Astrocyte (in vitro differentiated cells and primary cell): Measurements from ENCODE around the gene OR5A2. TPM values are rescaled to one million over a fixed set of nuclear protein-coding genes. Genes with fewer than 3 reads are reported as not detected.
"Not testable (repeated sequence)": the region's sequence is repeated elsewhere in the genome, so short reads cannot be mapped to it uniquely, and the experiment has no call there.

Source experiments
- DNase-seq: peaks from one replicate; pipeline ENCODE4 v3.0.0-alpha.2; 2010; ENCODE audit warnings: low read depth
- FAIRE-seq: peaks from 2 replicates; lab custom pipeline; 2011; peaks lifted over from hg19 to GRCh38; lab: Jason Lieb, UNC
- H2AFZ ChIP-seq: 2 replicates; pipeline ENCODE4 v1.6.0; 2012; ENCODE audit warnings: low read depth, low read length, inconsistent platforms
- H3K27ac ChIP-seq: 2 replicates; pipeline ENCODE4 v1.5.1; 2011; ENCODE audit warnings: low read depth, low read length, inconsistent platforms
- H3K27me3 ChIP-seq: 2 replicates; pipeline ENCODE4 v1.6.0; 2011; ENCODE audit warnings: low read length, inconsistent platforms; ENCODE audit not compliant: insufficient read depth
- H3K36me3 ChIP-seq: 2 replicates; pipeline ENCODE4 v1.5.1; 2011; ENCODE audit warnings: low read length, inconsistent platforms; ENCODE audit not compliant: insufficient read depth
- H3K4me1 ChIP-seq: 2 replicates; pipeline ENCODE4 v1.5.1; 2011; ENCODE audit warnings: low read length, inconsistent platforms; ENCODE audit not compliant: insufficient read depth
- H3K4me2 ChIP-seq: 2 replicates; pipeline ENCODE4 v1.6.0; 2012; ENCODE audit warnings: low read length, inconsistent platforms
- H3K4me3 ChIP-seq: 2 replicates; pipeline ENCODE4 v1.5.1; 2011; ENCODE audit warnings: low read depth, mild to moderate bottlenecking, low read length, inconsistent platforms; ENCODE audit not compliant: insufficient read depth
- H3K79me2 ChIP-seq: 2 replicates; pipeline ENCODE4 v1.6.0; 2012; ENCODE audit warnings: mild to moderate bottlenecking, low read length, inconsistent platforms; ENCODE audit not compliant: insufficient read depth
- H3K9ac ChIP-seq: 2 replicates; pipeline ENCODE4 v1.6.0; 2012; ENCODE audit warnings: mild to moderate bottlenecking, low read length, inconsistent platforms
- H3K9me3 ChIP-seq: 2 replicates; pipeline ENCODE4 v1.5.1; 2012; ENCODE audit warnings: low read depth, mild to moderate bottlenecking, low read length, inconsistent platforms; ENCODE audit not compliant: insufficient read depth
- H4K20me1 ChIP-seq: 2 replicates; pipeline ENCODE4 v1.6.0; 2012; ENCODE audit warnings: low read length, inconsistent platforms; ENCODE audit not compliant: insufficient read depth
- H3K27ac Mint-ChIP-seq: one replicate; pipeline ENCODE4 v1.8.0; 2021; ENCODE audit warnings: mild to moderate bottlenecking, mixed read lengths; ENCODE audit not compliant: unreplicated experiment
- H3K27me3 Mint-ChIP-seq: one replicate; pipeline ENCODE4 v1.8.0; 2021; ENCODE audit warnings: low read depth, mixed read lengths; ENCODE audit not compliant: unreplicated experiment
- H3K36me3 Mint-ChIP-seq: one replicate; pipeline ENCODE4 v1.8.0; 2021; ENCODE audit warnings: low read depth, mixed read lengths; ENCODE audit not compliant: unreplicated experiment
- H3K4me1 Mint-ChIP-seq: one replicate; pipeline ENCODE4 v1.8.0; 2021; ENCODE audit warnings: low read depth, mixed read lengths; ENCODE audit not compliant: unreplicated experiment
- H3K4me3 Mint-ChIP-seq: one replicate; pipeline ENCODE4 v1.8.0; 2021; ENCODE audit warnings: mild to moderate bottlenecking, moderate library complexity, mixed read lengths; ENCODE audit not compliant: unreplicated experiment
- H3K9me3 Mint-ChIP-seq: one replicate; pipeline ENCODE4 v1.8.0; 2021; ENCODE audit warnings: mild to moderate bottlenecking, mixed read lengths; ENCODE audit not compliant: unreplicated experiment
- CTCF ChIP-seq: IDR thresholded peaks from 2 replicates; pipeline ENCODE4 v1.5.1; 2011; ENCODE audit warnings: low read depth, mild to moderate bottlenecking, inconsistent platforms, low read length, moderate library complexity; ENCODE audit not compliant: insufficient read depth
- EZH2 ChIP-seq: IDR thresholded peaks from 2 replicates; pipeline ENCODE4 v1.6.1; 2012; ENCODE audit warnings: mild to moderate bottlenecking, low read length, inconsistent platforms; ENCODE audit not compliant: insufficient read depth
- total RNA-seq: library from RNA; stranded (reverse); gene quantifications from 2 replicates; pipeline ENCODE4 v1.2.1, GENCODE V29; 2021

The OR5A2 gene
- total RNA-seq, 1 donor from 2014 or later = not detected

- peaks cover under 1% of the 10 kb centered on the region for H3K36me3 Mint-ChIP-seq
- FAIRE-seq (no peak), DNase-seq (no peak)
- Histone ChIP-seq H3K4me3 (no peak overlapping the region), H3K9me3 (no peaks in the 10 kb centered on the region), H2AFZ (no peak overlapping the region), H4K20me1 (no peaks in the 10 kb centered on the region), H3K27me3 (no peaks in the 10 kb centered on the region), H3K79me2 (no peaks in the 10 kb centered on the region), H3K4me2 (no peak overlapping the region), H3K36me3 (no peaks in the 10 kb centered on the region), H3K9ac (no peak overlapping the region), H3K4me1 (no peaks in the 10 kb centered on the region), H3K27ac (no peak overlapping the region)
- H3K9me3 Mint-ChIP-seq = peaks cover 2% of the 10 kb centered on the region
- H3K27me3 Mint-ChIP-seq = no peaks in the 10 kb centered on the region
- H3K27ac Mint-ChIP-seq = no peak overlapping the region
- H3K4me1 Mint-ChIP-seq = no peaks in the 10 kb centered on the region
- TF ChIP-seq CTCF (no peak), EZH2 (no peak)
- H3K4me3 Mint-ChIP-seq = no peak overlapping the region
These were observed 32.0 kb downstream of the OR5A2 start for GRCh38 chr11:59394186-59394585.

GRCh38 chr11:59380263-59381059 lies 45.8 kb downstream of the OR5A2 start:
- peaks cover under 1% of the 10 kb centered on the region for H3K27me3 Mint-ChIP-seq
- Histone ChIP-seq H3K79me2 (no peaks in the 10 kb centered on the region), H3K4me1 (no peaks in the 10 kb centered on the region), H4K20me1 (no peaks in the 10 kb centered on the region), H3K27me3 (no peaks in the 10 kb centered on the region), H3K4me2 (no peak overlapping the region), H3K4me3 (no peak overlapping the region), H2AFZ (no peak overlapping the region), H3K36me3 (no peaks in the 10 kb centered on the region), H3K27ac (no peak overlapping the region), H3K9me3 (no peaks in the 10 kb centered on the region), H3K9ac (no peak overlapping the region)
- DNase-seq (no peak), FAIRE-seq (no peak)
- H3K36me3 Mint-ChIP-seq = no peaks in the 10 kb centered on the region
- H3K4me1 Mint-ChIP-seq = no peaks in the 10 kb centered on the region
- no peak for TF ChIP-seq EZH2
- H3K27ac Mint-ChIP-seq = no peak overlapping the region
- no peak overlapping the region for H3K4me3 Mint-ChIP-seq
- H3K9me3 Mint-ChIP-seq = peaks cover 6% of the 10 kb centered on the region

GRCh38 chr11:59372324-59372723 lies 53.9 kb downstream of the OR5A2 start:
- H3K4me1 Mint-ChIP-seq, H3K4me2 ChIP-seq, H3K4me3 Mint-ChIP-seq, FAIRE-seq, H3K27me3 ChIP-seq, H3K36me3 Mint-ChIP-seq, H3K4me3 ChIP-seq, H4K20me1 ChIP-seq, H3K27ac Mint-ChIP-seq, H3K9me3 ChIP-seq, H2AFZ ChIP-seq, H3K9me3 Mint-ChIP-seq, H3K4me1 ChIP-seq, H3K9ac ChIP-seq, H3K27ac ChIP-seq, H3K36me3 ChIP-seq, H3K79me2 ChIP-seq, H3K27me3 Mint-ChIP-seq, DNase-seq: not testable (repeated sequence)
